ENCODE measurements around the gene PLCH2.

- TF ChIP-seq POLR2A (IDR thresholded peaks at IDR 0.05; ENCODE audit: low read depth, low read length), result no peak
- no peak for TF ChIP-seq POLR2AphosphoS5 (IDR thresholded peaks at IDR 0.05; ENCODE audit: low read depth, low read length)
- TF ChIP-seq TAF1 (IDR thresholded peaks at IDR 0.05; ENCODE audit: borderline replicate concordance, low read depth, low read length), result no peak
Measured at GRCh38 chr1:2483970-2484369, 7.9 kb downstream of the PLCH2 start.

All from GM12892 (cell line).